HFF-Myc (cell line): ENCODE measurements around the gene JAK1.

ENCODE experiments used
- DNase-seq: peaks from one replicate; pipeline ENCODE4 v3.0.0-alpha.2; 2011; ENCODE audit warnings: low read depth; ENCODE audit errors: extremely low read depth
- H3K4me3 ChIP-seq: replicated peaks from 2 replicates; pipeline ENCODE4 v1.5.1; 2011; ENCODE audit warnings: low read depth, mild to moderate bottlenecking, control low read depth, low read length
- TF ChIP-seq, protein P1 (sequence below): IDR thresholded peaks from 2 replicates; pipeline ENCODE4 v1.5.1; 2012; ENCODE audit warnings: mild to moderate bottlenecking, low read depth, low read length, control low read depth; ENCODE audit errors: missing control alignments

JAK1 gene

GRCh38 chr1:64878090-64878489, 88.3 kb downstream of the JAK1 start:
- no peak for DNase-seq
- no peak overlapping the region for H3K4me3 ChIP-seq
- TF ChIP-seq, protein P1, sequence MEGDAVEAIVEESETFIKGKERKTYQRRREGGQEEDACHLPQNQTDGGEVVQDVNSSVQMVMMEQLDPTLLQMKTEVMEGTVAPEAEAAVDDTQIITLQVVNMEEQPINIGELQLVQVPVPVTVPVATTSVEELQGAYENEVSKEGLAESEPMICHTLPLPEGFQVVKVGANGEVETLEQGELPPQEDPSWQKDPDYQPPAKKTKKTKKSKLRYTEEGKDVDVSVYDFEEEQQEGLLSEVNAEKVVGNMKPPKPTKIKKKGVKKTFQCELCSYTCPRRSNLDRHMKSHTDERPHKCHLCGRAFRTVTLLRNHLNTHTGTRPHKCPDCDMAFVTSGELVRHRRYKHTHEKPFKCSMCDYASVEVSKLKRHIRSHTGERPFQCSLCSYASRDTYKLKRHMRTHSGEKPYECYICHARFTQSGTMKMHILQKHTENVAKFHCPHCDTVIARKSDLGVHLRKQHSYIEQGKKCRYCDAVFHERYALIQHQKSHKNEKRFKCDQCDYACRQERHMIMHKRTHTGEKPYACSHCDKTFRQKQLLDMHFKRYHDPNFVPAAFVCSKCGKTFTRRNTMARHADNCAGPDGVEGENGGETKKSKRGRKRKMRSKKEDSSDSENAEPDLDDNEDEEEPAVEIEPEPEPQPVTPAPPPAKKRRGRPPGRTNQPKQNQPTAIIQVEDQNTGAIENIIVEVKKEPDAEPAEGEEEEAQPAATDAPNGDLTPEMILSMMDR = no peak

- TF ChIP-seq, protein P1 = no peak
- no peak overlapping the region for H3K4me3 ChIP-seq
- DNase-seq = no peak
Observed at GRCh38 chr1:64877598-64877997, 88.8 kb downstream of the JAK1 start.

DNA sequence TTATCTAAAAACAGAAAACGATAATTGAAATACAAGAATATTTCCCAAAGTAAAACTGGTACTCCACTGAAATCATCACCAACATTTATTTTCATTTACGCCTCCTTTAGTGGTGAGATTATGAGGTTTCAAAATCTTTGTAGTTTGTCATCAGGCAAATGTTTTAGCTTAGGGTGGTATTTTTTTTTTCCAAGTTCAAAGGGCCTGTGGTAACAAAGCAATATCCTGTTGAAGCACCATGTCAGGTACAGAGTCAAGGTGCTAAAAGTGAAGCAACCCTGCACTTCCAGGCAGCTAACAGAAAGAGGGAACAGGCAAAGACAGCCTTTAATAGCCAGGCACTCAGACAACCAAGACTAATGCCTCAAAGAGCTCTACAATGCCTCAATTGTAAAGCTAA, 89.2 kb downstream of the JAK1 start:
- DNase-seq = no peak
- TF ChIP-seq, protein P1 = no peak
- no peak overlapping the region for H3K4me3 ChIP-seq

GRCh38 chr1:64875606-64876005, 90.7 kb downstream of the JAK1 start:
- no peak for DNase-seq
- no peak overlapping the region for H3K4me3 ChIP-seq

DNA sequence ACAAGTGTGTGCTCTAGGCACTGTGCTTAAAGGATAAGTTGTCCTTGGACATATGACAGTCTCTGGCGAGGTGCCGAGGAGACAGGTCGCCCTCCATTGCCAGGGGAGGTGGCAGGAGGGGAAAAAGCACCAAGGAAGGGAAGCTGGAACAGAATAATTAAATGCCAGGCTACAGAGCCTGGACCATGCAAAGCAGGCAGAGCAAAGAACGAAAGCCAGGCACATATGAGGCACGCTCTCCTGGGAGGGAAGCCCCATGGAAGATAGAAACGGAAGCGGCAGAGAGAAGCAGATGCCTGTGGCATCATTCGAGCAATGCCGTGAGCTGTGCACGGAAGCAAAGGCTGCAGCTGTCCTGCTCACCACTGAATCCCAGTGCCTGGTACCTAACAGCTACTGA, 91.2 kb downstream of the JAK1 start:
- no peak overlapping the region for H3K4me3 ChIP-seq
- DNase-seq = no peak
- TF ChIP-seq, protein P1 = no peak

More at GRCh38 chr1:64875606-64876005, 90.7 kb downstream of the JAK1 start:
- TF ChIP-seq, protein P1 = no peak

GRCh38 chr1:64874666-64875065, 91.7 kb downstream of the JAK1 start:
- H3K4me3 ChIP-seq = no peak overlapping the region
- TF ChIP-seq, protein P1 = no peak
- DNase-seq = no peak

GRCh38 chr1:64873576-64873975, 92.8 kb downstream of the JAK1 start:
- no peak for DNase-seq
- TF ChIP-seq, protein P1 = no peak
- H3K4me3 ChIP-seq = no peak overlapping the region
